ENCODE results near the gene VASH1. TPM values are rescaled to one million over a fixed set of nuclear protein-coding genes. Genes with fewer than 3 reads are reported as not detected.

VASH1 gene
- polyA plus RNA-seq, 10 donors, result 45.4 to 65.4 (median 49.4) TPM

DNA sequence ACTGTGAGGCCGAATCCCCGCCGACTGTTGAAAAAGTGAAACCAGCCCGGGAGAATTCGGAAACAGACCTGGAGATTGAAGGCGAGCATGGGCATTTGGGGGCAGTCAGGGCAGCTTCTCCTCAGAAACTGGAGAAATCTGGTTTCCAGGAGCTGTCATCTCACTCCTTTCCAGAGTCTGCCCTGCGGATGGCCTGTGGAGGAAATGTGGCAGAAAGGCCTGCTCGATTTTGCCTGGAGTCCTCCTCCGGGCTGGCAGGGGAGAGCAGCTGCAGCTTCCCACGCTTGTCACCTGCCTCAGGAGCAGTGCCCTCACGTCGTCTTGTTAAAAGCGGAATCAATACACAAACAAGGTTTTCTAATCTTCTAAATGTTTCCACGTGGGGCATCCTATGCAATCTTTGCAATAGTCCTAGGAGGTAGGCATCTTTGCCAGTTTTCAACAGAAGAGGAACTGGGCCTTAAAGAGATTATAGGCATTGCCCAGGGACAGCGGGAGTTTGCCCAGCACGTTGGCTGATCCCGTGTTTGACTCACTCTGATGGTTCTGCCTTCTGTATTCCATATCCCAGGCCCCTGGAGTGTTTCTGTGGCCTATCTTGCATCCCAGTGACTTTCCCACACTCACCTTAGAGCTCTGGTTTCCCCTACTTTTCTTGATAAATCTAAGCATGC is 67.2 kb downstream of the VASH1 start:
- no peak for DNase-seq

DNA sequence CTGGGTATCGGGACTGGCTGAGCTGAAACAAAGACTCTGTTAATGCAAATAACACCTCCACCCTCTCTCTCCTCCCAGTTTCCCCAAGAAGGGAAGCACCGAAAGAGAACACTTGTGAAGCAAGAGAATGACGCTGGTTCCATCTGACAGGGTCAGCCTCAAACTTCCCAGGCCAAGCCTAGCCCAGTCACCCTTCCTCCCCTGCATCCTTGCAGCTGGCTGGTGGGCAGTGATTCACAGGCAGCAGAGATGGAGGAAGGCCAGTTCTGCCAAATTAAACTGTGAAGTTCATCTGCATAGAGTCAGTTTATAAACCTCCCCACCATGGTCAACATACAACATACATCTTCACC is 67.7 kb downstream of the VASH1 start:
- DNase-seq, result peak in 1 of 3 donors; percentile 35

DNA sequence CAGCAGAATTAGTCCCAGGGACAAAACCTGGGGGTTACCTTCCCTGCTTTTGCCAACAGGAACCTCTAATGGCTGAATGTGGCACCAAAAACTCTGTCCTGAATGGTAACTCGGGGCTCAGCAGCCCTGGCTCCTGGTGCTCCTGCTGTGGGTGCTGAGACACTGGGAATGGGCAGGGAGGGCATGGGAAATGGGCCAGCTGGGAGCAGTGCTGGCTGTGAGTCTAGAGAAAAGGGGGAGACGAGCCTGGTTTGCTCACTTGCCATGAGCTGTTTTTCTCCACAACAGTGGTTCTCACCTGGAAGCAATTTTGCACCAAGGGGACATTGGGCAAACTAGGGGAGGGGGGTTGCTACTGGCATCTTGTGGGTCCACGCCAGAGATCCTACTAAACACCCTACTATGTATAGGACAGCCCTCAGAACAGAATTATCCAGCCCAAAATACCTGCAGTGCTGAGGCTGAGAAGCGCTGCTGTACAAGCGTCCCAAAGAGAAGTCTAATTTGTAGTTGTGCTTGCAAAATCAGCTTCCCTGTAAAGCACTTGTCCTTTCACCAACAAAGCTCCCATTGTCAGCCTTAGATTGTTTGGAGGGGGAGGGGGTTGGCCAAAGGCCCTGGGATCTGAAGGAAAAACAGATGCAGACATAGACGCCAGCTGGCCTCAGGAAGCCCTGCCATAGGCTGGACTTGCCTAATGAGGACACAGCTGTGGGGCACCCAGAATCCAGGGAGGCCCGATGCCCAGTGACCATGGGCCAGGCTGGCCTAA is 68.6 kb downstream of the VASH1 start:
- DNase-seq, result peak; percentile 65 to 88 (median 76)

DNA sequence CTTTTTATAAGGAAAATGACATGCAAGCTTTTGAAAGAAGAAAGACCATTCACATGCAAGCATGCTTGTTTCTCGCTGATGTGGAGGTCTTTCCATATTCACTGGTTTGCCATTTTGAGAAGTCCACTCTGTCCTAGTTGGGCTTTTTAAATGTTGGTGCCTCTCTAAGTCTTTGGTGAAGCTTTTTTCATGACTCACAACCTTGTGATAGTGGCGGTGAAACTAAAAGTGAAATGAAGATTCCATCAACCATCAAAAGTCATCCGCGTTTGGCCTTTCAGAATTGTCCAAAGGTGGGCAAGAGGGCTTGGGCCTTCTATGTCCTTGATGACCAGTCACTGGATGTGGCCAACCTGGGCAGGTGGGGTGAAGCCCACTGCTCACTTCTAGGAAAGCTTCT is 69.3 kb downstream of the VASH1 start:
- DNase-seq, result no peak

DNA sequence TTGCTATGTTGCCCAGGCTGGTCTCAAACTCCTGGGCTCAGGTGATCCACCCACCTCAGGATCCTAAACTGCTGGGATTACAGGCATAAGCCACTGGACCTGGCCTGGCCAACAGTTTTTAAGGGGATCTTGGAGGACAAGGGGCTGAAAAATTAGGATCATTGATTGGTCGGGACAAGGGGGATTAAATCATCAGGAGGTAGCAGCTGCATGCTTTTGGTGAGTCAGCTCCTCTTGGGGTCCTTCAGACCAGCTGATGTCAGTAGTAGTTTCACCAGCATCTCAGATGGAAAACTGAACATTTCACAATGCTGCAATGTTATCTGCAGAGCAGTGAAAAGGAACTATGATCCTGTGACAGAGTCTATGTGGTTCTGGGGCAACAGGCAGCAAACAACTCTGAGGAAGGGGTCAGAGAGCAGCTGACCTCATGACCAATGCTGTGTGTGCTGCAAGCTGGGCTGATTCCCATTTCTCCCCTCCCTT is 71.3 kb downstream of the VASH1 start:
- peak in 1 of 3 donors; percentile 25 for DNase-seq

Other genes with a start within 250 kb of the VASH1 start
- gene ANGEL1, start 51.4 kb downstream of the VASH1 start, polyA plus RNA-seq (ENCODE audit: insufficient read length in 10 of 10), result 10 to 100 TPM; 11.9 to 25.7 (median 18.6) TPM
- gene LRRC74A, start 64.9 kb downstream of the VASH1 start, polyA plus RNA-seq (ENCODE audit: insufficient read length in 10 of 10), result under 1 TPM in 3 of 10 donors, not detected in 7; 0.08 to 0.27 (median 0.15) TPM